HTERT RPE-1 (cell line): Measurements from ENCODE around the gene COL12A1.

ENCODE experiments used
- in situ Hi-C: fragments of 300-500 bp; cut with MboI; formaldehyde crosslinking; loops from 4 replicates; pipeline ENCODE4 v1.14.3; 2020; ENCODE audit warnings: low sequenced_read_pairs

COL12A1 gene

GRCh38 chr6:75205776-75206575 lies at the start of gene COL12A1:
TSS of gene COL12A1 (minus strand) at chr6:75206053. CDS start at chr6:75202792, 3,261 bp downstream.
- in situ Hi-C loops = no loop called here

- in situ Hi-C loops = no loop called here
Observed at GRCh38 chr6:75250552-75250951, 44.7 kb upstream of the COL12A1 start.

DNA sequence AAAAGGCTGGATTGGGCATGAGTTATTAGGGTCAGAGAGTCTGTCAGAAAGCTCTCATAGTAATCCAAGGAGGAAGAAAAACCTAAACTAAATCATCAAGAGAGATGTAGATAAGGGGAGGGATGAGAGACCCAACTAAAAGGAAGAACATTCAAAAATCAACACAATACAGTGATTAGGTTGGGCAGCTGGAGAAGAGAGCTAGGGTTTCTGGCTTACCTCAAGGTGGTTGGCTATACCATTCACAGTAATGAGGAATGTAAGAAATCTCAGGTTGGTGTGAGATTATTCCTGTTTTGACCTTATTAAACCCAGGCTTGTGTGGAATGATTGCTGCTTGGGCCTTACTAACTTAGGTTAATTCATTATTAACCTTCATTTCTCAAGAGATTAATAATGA lies 44.0 kb upstream of the COL12A1 start:
- in situ Hi-C loops = no loop called here

- in situ Hi-C loops = no loop called here
Observed at GRCh38 chr6:75246386-75246785, 40.5 kb upstream of the COL12A1 start.

DNA sequence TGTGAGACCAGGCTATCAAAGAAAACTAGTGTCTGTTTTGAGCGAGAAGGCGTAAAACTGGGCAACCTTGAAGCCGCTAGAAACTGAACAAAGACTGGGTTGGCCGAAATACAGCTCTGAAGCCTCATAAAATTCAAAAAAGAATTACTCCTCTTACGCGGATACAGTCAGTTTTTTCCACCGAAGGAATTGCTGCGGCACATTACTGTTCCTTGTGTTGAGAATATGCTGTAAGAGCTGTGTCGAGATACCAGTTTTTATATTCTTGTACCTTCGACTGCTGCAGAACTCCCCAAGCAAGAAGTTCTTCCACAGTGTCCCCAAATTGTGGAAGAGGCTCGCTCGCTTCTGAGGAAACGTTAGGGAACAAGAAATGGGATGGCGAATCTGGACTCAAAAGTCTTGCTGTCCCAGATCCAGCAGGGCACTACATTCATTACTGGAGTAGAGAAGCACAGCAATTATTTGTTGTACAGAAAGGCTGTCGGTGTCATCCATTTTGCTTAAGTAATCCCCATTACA lies 38.3 kb upstream of the COL12A1 start:
- in situ Hi-C loops = no loop called here

DNA sequence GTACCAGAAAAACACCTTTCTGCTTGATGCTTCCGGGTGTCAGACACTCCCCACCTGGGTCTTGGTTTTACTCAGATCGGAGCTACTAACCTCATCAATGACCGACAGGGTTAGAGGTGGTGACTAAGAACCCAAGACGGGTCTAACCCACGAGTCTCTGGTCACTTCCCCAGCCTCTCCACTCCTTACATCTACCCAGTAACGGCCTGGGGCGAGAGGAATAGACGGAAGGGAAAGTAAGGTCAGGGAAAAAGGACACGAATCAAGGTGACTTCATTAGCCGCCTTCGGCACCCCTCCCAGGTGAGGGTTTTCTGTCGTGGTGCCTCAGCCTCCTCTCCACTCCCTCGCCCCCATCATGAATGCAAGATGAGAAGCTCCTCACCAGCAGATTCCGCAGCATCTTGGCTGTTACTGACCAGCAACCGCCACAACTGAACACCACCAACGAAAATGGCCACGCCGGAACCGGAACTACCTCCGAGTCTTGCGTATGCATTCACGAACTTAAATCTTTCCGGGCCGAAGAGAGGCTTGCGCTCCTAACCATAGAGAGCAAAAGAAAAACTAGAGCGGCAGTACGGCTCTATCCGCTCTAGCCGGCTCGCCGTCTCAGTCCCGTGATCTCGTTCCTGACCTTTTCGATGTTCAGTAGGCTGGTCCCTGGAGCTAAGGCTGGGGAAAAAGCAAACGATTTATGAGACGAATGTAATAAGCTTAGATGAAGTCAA lies 37.6 kb upstream of the COL12A1 start, which contains the start of gene COX7A2:
Gene COX7A2 (minus strand): TSS at position 469 of the 730 bp plus-strand sequence. CDS start 67 bp downstream, at position 402.
- in situ Hi-C loops = no loop called here

GRCh38 chr6:75236630-75237029 lies 30.8 kb upstream of the COL12A1 start:
- in situ Hi-C loops = no loop called here

- in situ Hi-C loops = no loop called here
Observed at GRCh38 chr6:75235271-75235670, 29.4 kb upstream of the COL12A1 start.

DNA sequence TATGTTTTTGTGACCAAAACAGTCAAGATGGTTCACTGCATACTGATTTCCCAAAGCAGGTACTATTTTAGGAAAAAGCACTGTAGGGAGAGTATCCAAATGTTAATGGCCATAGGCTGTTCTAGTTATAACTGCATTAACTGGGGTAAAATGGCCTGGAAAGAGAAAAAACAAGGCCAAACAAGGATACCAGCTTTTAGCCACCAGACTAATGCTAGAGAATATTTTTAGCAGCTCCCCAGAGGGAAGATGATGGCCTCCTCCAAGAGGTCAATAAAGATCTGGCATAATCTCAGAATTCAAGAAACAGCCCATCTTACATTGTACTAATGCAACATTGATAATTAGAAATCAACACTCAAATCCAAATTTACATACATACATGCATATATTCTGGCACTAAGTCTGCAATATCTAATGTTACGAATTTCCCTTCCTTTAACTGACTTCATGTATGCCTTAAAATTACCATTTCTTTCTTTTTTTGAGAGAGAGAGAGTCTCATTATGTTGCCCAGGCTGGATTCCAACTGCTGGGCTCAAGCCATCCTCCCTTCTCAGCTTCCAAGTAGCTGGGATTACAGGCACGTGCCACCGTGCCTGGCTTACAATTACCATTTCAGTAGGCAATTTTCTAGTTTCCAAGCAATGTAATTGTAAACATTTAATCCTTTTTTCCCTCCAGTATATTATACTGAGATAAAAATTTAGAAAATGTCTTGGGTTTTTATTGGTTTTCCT lies 28.4 kb upstream of the COL12A1 start:
- in situ Hi-C loops = no loop called here

GRCh38 chr6:75233092-75233615 lies 27.3 kb upstream of the COL12A1 start:
- in situ Hi-C loops = no loop called here

- in situ Hi-C loops = no loop called here
Observed at GRCh38 chr6:75230484-75231325, 24.9 kb upstream of the COL12A1 start.

DNA sequence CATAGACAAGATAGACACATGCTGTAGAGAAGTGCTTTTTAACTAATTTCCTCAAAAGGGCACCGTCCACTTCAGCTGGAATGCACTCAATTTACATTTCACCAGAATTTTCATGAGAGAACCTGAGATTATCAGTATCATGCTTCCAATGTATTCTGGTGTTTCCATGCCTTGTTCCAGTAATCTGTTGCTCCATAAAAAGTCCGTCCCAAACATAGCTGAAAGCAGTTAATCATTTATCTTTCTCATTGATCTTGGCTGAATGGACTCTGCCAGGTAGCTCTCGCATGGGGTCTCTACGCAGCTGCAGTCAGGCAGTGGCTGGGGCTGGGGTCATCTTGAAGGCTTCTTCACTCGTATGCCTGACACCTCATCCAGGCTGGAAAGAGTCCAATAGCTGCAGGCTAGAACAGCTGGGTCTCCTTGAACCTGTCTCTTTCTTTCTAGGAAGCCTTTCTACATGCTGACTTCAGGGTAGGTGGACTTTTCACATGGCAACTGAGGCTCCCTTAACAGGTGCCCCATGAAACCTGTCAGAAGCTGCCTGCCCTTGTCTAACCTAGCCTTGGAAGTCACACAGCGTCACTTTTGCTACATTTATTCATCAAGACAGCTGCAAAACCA lies 18.6 kb upstream of the COL12A1 start:
- in situ Hi-C loops = no loop called here

DNA sequence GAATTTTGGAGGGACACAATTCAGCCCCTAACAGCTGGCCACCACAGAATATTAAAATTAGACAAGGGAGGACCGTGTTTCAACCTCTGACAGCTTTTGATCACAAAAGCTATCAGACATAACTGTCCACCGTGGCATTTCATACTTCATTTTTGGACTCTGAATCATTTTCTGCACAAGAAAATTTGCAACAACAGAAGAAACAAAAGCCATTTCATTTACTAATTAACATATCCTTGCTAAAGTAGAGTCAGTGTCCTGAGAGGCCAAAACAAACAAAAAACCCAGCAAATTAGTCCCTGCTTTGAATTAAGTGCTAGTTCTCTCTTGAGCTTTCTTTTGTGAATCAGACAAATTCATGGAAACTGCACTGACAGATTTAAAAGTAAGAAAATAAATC lies 17.6 kb upstream of the COL12A1 start:
- in situ Hi-C loops = no loop called here

GRCh38 chr6:75222261-75222660 lies 16.4 kb upstream of the COL12A1 start:
- in situ Hi-C loops = no loop called here

DNA sequence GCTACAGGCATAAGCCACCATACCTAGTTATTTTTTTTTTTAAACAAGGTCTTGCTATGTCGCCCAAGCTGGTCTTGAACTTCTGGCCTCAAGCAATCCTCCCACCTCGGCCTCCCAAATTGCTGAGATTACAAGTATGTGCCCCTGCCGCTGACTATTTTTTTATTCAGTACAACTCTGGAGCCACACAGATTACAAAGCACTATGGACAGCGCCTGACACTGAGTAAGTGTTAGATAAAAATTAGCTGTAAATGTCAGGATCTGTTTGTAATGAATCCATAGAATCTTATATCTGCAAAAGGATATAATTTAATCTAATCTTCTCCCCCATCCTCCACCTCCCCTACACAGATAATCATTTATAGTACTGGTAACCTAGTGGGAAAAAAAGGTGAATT lies 15.3 kb upstream of the COL12A1 start:
- in situ Hi-C loops = no loop called here

- in situ Hi-C loops = no loop called here
Observed at GRCh38 chr6:75220357-75220756, 14.5 kb upstream of the COL12A1 start.

- in situ Hi-C loops = no loop called here
Observed at GRCh38 chr6:75219263-75219662, 13.4 kb upstream of the COL12A1 start.

GRCh38 chr6:75217193-75217592 lies 11.3 kb upstream of the COL12A1 start:
- in situ Hi-C loops = no loop called here

DNA sequence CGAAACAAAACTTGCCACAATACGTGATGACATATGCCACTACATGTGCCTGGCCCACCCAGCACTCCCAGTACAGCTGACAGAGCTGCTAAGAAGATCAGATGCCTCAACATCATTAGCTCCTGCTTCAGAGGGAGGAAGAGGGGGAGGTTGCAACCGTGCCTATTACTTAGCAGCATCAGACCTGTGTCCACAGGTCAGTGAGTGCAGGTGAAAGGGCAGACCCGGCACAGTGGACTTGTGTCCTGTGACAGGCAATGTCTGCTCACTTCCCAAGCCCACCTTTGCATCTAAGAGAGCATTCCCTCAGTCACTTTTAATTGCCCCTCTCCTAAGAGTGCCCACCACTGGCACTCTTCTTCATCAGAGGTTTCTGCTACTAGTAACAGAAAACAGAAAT lies 9.4 kb upstream of the COL12A1 start:
- in situ Hi-C loops = no loop called here

GRCh38 chr6:75213732-75214131 lies 7.9 kb upstream of the COL12A1 start:
- in situ Hi-C loops = no loop called here
